Astrocyte of the hippocampus (primary cell): Measurements from ENCODE around the gene RIPPLY1.
A peak's percentile ranks its signal among the peaks of the same experiment; 100 is the strongest.
"Not testable (repeated sequence)": the region's sequence is repeated elsewhere in the genome, so short reads cannot be mapped to it uniquely, and the experiment has no call there.

Experiments used
- DNase-seq: peaks from one replicate; pipeline ENCODE4 v3.0.0; 2011; ENCODE audit warnings: low read depth, low spot score

Gene RIPPLY1

GRCh38 chrX:106912864-106913263 lies 9.7 kb upstream of the RIPPLY1 start:
- no peak for DNase-seq

- no peak for DNase-seq
Observed at GRCh38 chrX:106906361-106906760, 3.2 kb upstream of the RIPPLY1 start.

- no peak for DNase-seq
Observed at GRCh38 chrX:106905064-106905708, 2.0 kb upstream of the RIPPLY1 start.

DNA sequence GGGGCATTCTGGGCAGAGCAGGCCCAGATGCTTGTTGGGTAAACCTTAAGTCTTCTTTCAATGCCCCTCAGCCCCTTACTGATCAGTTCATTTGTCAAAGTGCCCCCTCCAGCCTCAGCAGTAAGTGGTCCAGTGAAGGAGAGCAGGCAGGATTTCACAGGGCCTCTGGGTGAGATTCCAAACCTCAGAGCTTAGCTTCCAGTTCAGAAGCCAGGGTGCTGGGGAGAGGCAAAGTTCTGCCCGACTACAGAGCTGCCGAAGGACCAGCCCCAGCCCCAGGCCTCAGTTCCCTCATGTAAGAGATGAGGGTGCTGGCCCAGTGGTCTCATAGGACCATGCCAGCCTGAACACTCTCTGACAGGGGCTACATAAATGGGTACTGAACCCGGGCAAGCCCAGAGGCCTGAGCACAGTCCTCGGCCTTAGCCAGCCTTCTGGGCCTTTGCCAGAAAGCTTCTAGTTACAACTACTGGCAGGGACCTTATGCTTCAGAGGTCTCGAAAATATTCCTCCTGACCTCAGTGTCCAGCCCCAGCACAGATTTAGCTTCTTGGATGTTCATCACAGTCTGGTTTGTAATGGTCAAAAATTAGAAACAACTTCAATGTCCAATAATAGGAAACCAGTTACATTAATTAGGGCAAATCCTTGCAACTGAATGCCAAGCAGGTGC lies 851 bp upstream of the RIPPLY1 start:
- DNase-seq: no peak

DNA sequence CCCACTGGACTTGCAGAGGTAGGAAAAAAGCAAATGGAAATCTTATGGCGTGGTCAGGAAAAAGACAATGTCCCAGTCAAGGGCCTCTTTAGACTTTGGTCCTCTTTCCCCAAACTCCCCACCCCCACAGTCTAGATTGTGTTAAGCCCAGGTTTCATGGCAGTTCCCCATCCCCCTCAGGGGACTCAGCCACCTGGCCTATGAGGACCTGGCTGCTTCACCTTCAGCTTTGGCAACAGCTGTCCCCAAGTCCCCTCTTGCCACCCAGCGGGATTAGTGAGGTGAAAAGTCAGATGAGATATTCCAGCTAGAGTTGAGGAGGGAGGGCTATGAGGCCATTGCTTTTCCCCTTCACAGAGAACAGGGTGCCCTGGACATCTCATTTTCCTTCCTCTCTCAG lies 457 bp downstream of the RIPPLY1 start:
- DNase-seq: no peak

DNA sequence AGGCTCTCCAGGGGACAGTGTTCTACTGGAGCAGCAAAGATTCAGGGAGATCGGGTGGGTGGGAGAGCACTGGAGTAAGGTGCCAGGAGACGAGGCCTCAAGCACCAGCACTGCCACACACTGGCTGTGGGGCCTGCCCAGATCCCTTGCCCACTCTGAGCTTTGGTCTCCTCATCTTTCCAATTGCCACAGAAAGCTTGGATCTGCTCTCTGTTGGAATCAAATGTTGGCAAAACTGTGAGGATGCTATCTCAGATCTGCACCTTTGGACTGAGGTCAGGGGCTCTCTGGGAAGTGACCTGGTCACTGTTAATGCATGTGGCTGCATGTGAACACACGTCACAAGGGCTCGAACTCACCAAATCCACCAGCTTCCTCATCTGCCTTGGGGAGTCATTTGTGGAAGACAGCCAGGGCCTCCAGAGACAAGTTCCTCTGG lies 1.3 kb downstream of the RIPPLY1 start:
- no peak for DNase-seq

GRCh38 chrX:106901341-106901740 lies 1.8 kb downstream of the RIPPLY1 start:
- DNase-seq: no peak

DNA sequence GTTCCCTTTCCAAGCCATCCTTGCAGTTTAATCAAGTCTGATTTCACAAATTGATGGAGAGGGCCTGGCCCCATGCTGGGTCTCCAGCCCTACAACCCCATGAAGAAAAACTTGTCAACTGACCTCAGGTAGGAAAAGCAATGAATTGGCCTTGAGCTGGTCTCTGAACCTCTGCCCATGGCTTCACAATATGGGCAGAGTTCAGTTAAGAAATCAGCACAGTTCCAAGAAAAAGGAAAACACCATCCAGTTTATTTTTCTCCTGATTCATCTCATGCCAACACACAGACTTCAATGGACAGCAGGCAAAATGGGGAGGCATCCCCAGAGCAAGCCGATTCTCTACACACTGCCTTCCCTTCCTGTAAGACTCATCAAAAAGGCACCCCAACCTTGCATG lies 3.3 kb downstream of the RIPPLY1 start:
- no peak for DNase-seq

- no peak for DNase-seq
Observed at GRCh38 chrX:106899276-106899675, 3.9 kb downstream of the RIPPLY1 start.

DNA sequence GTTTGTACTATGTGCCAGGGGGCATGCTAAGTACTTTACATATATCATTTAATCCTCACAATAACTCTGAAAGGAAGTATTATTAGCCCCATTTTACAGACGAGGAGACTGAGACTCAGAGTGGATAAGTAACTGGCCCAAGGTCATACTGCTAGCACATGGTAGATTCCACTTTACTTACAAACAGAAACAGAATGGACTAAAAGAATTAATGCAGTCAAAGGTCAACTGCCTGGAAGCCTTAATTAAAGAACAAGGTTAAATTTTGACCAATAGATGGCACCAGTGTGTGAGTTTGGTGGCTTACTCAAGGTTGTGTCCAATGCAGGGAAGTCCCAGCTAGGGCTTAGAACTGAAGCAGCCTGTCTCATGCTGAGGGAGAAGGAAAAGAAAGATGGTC lies 4.7 kb downstream of the RIPPLY1 start:
- DNase-seq: peak; percentile 59

DNA sequence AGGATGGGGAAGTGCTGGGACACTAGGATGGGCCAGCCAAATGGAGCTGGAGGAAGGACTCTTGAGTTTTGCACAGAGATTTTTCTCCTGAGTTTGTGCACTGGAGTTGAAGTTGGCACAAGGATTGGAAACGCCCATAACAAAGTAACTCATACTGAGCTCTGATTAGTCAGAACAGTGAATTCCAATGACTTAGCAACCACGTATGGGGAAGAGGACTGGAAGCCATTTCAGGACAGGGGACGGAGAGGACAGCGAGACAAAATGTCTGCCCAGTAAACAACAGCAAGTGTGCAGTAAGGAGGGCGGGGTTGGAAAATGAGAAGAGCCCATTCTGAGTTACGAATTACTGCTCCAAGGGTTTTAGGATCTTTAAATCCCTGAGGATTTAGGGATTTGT lies 5.9 kb downstream of the RIPPLY1 start:
- DNase-seq: peak; percentile 40

GRCh38 chrX:106894978-106895452 lies 8.1 kb downstream of the RIPPLY1 start:
- peak; percentile 77 for DNase-seq

DNA sequence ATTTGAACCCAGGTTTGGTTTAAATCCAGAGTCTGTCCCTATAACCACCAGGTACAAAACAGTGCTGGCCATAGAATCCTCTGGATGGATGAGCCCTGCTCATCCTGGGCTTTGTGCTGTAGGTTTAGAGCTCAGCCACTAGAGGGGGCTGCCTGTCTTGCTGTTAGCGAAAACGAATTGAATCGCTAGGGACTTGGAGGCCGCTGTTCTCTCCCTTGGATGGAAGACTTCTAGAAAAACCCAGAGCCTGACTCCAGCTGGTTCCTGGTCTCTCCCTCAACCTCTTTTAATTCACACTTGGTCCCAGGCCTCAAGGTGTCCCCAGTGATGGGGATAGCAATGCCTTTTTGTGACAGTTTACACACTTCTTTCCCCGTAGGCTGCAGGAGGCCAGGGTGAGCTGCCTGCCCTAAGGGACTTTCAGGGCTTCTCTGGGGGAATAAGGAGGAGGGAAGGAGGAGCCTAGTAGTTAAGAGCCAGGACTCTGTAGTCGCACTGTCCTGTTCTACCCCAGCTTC lies 8.7 kb downstream of the RIPPLY1 start:
- DNase-seq: peak; percentile 82

DNA sequence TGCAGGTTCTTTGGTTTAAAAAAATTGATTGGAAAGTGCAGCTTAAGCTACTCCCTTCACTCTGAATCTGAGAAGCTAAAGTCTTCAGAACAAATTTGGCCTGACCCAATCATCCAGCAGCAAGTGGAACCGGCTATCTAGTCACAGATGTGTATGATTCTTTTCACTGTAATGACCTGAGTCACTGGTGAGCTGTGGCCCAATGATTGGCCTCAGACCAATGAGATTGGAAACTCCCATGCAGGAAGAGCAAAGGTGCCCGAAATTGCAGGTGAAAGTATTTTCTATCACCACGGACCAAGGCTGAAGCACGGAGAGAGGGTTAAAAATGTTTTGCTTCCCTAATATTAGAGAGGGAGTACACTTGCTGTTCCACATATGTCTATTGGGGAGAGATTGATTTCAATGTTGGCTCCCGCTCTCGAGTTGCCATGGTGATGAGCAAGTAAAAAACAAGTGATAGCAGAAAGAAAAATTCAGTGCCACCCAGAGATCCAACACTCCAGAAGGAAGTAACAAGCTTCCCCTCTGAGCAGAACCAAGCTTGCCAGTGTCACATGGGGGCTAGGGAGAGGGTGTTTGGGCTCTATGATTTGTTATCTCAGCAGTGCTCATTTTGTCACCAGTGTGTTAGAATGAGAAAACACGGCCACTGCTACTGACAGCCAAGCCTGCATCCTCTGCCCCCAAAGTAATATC lies 11.2 kb downstream of the RIPPLY1 start:
- DNase-seq: no peak

- DNase-seq: no peak
Observed at GRCh38 chrX:106889468-106889867, 13.7 kb downstream of the RIPPLY1 start.

GRCh38 chrX:106875151-106875550 lies 28.0 kb downstream of the RIPPLY1 start:
- no peak for DNase-seq

DNA sequence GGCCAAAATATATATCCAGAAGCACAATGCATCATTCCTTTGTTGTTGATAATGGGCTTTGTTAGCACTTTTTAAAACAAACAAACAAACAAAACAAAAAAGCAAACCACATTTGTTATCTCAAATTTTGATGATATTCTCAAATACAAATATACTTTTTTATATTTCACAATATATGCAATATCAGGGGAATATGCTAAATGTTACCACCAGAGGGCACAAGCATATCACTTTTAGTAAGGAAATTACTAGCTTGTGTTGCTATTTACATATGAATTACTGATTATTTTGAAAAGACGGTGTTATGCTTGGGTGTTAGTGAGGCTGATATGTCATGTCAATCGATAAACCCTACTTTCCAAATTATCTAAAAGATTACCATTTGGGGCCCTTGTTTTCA lies 29.1 kb downstream of the RIPPLY1 start:
- peak; percentile 29 for DNase-seq

DNA sequence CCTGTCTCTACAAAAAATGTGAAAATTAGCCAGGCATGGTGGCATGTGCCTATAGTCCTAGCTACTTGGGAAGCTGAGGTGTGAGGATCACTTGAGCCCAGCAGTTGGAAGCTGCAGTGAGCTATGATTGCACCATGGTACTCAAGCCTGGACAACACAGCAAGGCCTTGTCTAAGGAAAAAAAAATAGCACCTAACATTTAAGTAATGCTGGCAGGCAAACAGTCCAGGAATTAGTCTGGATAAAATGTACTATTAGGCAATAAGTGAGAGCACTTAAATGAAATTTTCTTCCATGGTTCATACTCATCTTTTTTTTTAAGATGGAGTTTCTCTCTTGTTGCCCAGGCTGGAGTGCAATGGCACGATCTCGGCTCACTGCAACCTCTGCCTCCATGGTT lies 30.3 kb downstream of the RIPPLY1 start:
- DNase-seq: not testable (repeated sequence)

DNA sequence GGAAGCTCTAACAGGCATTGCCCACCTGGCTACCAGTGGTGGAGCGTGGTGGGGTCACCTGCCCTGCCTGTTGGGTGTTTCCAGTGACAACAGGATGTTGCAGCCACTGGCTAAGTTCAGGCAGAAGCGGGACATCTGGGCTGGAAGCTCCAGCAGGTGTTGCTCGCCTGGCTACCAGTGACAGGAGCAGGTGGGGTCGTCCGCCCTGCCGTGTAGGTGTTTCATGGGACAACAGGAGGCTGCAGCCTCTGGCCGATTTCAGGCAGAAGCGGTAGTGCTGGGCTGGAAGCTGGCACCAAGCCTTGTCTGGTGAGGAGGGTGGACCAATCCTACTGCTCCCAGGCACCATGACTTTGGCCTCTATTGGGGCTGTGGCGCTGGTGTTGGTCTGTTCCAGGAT lies 39.4 kb downstream of the RIPPLY1 start:
- no peak for DNase-seq

DNA sequence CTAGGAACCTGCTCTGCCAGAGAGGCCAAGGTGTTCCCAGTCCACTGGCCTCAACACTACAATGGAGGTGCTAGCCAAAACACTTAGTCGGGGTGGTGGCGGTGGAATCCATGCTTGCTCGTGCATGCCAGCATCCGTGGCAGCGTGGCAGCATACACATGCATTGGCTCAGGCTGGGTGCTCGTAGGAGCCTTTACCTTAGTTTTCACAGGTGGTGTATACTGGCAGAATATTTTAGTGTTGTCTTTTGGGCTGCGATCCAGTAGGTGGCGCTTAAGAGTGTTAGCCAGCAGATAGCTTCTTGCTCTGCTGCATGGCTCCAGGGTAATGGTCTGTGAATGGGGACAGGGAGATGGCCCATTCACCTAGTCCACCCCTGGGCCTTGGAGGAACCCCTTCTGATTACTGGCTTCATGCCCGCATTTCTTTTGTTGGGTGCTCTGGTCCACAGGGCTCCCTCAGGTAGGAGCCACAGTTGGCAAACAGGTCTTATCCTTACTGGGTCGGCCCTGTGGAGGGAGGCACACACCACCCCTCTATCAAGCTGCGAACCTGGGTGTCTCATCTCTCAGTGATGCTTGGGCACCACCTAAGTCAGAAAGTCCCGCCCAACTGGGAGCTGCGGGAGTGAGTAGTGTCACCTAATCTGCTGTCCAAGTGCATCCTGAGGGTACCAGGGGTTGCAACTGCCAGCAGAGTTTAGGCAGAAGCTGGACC lies 40.0 kb downstream of the RIPPLY1 start:
- DNase-seq: peak; percentile 4
